Measurements from ENCODE around the gene MAPK8IP2. TPM values are rescaled to one million over a fixed set of nuclear protein-coding genes. Genes with fewer than 3 reads are reported as not detected.

MAPK8IP2 gene
- total RNA-seq, 2 donors from 2014 or later = 1.2 to 1.4 TPM

GRCh38 chr22:50579752-50580151 lies 20.8 kb upstream of the MAPK8IP2 start:
- H3K4me1 ChIP-seq = peaks cover 9% of the 10 kb centered on the region
- intact Hi-C loops (cut with DNase I) = no loop called here
- H3K4me3 ChIP-seq = no peak overlapping the region
- H3K9ac ChIP-seq (ENCODE audit: low read depth in 2 of 2, low read length in 2 of 2) = peak overlapping the region in 1 of 2 donors; percentile 12
- no peak for DNase-seq
- H3K27me3 ChIP-seq = no peaks in the 10 kb centered on the region
- H3K27ac ChIP-seq = no peak overlapping the region
- H3K9me3 ChIP-seq = no peaks in the 10 kb centered on the region
- H3K36me3 ChIP-seq = no peaks in the 10 kb centered on the region
- TF ChIP-seq CTCF (IDR thresholded peaks at IDR 0.05) = no peak

GRCh38 chr22:50581031-50581949 lies 19.3 kb upstream of the MAPK8IP2 start:
- intact Hi-C loops (cut with DNase I) = no loop called here
- no peaks in the 10 kb centered on the region for H3K9me3 ChIP-seq
- H3K27me3 ChIP-seq = no peaks in the 10 kb centered on the region
- H3K9ac ChIP-seq (ENCODE audit: low read depth in 2 of 2, low read length in 2 of 2) = peak overlapping the region; percentile 90 to 99
- no peaks in the 10 kb centered on the region for H3K36me3 ChIP-seq
- peak overlapping the region; percentile 85 for H3K4me3 ChIP-seq
- peaks cover 9% of the 10 kb centered on the region for H3K4me1 ChIP-seq
- no peak for DNase-seq
- peak overlapping the region; percentile 99 for H3K27ac ChIP-seq
- TF ChIP-seq CTCF (IDR thresholded peaks at IDR 0.05) = no peak

GRCh38 chr22:50581950-50582492 lies 18.6 kb upstream of the MAPK8IP2 start:
- Histone ChIP-seq H3K9ac (ENCODE audit: low read depth in 2 of 2, low read length in 2 of 2) (peak overlapping the region; percentile 90 to 99), H3K36me3 (no peaks in the 10 kb centered on the region), H3K4me1 (peaks cover 9% of the 10 kb centered on the region), H3K4me3 (peak overlapping the region; percentile 85), H3K27ac (peak overlapping the region; percentile 99), H3K9me3 (no peaks in the 10 kb centered on the region), H3K27me3 (no peaks in the 10 kb centered on the region)
- intact Hi-C loops (cut with DNase I) = no loop called here
- no peak for TF ChIP-seq CTCF (IDR thresholded peaks at IDR 0.05)
- no peak for DNase-seq

GRCh38 chr22:50582493-50583293 lies 17.9 kb upstream of the MAPK8IP2 start, which contains the start of gene CHKB:
Gene CHKB, minus strand, starts transcription at chr22:50582849. Its CDS starts 68 bp downstream, at chr22:50582781.
- intact Hi-C loops (cut with DNase I) = no loop called here
- no peaks in the 10 kb centered on the region for H3K27me3 ChIP-seq
- no peak for TF ChIP-seq CTCF (IDR thresholded peaks at IDR 0.05)

GRCh38 chr22:50583294-50583861 lies 17.2 kb upstream of the MAPK8IP2 start:
- H3K4me3 ChIP-seq = peak overlapping the region; percentile 85
- no peaks in the 10 kb centered on the region for H3K27me3 ChIP-seq
- no peak for TF ChIP-seq CTCF (IDR thresholded peaks at IDR 0.05)
- intact Hi-C loops (cut with DNase I) = no loop called here
- no peaks in the 10 kb centered on the region for H3K9me3 ChIP-seq
- no peak for DNase-seq
- no peaks in the 10 kb centered on the region for H3K36me3 ChIP-seq
- peak overlapping the region; percentile 99 for H3K27ac ChIP-seq
- H3K9ac ChIP-seq (ENCODE audit: low read depth in 2 of 2, low read length in 2 of 2) = peak overlapping the region; percentile 84 to 90
- H3K4me1 ChIP-seq = peaks cover 9% of the 10 kb centered on the region

More at GRCh38 chr22:50582493-50583293, 17.9 kb upstream of the MAPK8IP2 start, which contains the start of gene CHKB:
- Histone ChIP-seq H3K4me3 (peak within 1 kb of the TSS; percentile 85), H3K9ac (ENCODE audit: low read depth in 2 of 2, low read length in 2 of 2) (peak within 1 kb of the TSS; percentile 90 to 99), H3K36me3 (no peaks in the 10 kb centered on the region), H3K27ac (peak within 1 kb of the TSS; percentile 99), H3K9me3 (no peaks in the 10 kb centered on the region), H3K4me1 (peaks cover 9% of the 10 kb centered on the region)
- DNase-seq = peak; percentile 98
